Activated B cell treated with CpG ODN at 0.5 μM for 24 hours (primary cell): ENCODE results near the gene ABHD16A. TPM values are rescaled to one million over a fixed set of nuclear protein-coding genes. Genes with fewer than 3 reads are reported as not detected.

Experiments used
- ATAC-seq: fragments of 200-7000 bp; cut with Tn5 transposase; one replicate; pipeline ENCODE4 v1.10.0; 2021; ENCODE audit warnings: low read depth, mild to moderate bottlenecking, moderate library complexity
- CTCF ChIA-PET: fragments of 350-600 bp; sonication (Branson Sonifier 250); formaldehyde crosslinking; loops from one replicate; lab custom pipeline; 2021; ENCODE audit warnings: antibody characterized with exemption; lab: Charles Lee
- POLR2A ChIA-PET: fragments of 350-600 bp; sonication (Branson Sonifier 250); formaldehyde crosslinking; loops from one replicate; lab custom pipeline; 2021; ENCODE audit warnings: antibody characterized with exemption; lab: Charles Lee
- DNase-seq: peaks from one replicate; pipeline ENCODE4 v3.0.0; 2022
- H3K27ac Mint-ChIP-seq: one replicate; pipeline ENCODE4 v1.8.0; 2020; ENCODE audit warnings: mixed read lengths
- H3K27me3 Mint-ChIP-seq: one replicate; pipeline ENCODE4 v1.8.0; 2021; ENCODE audit warnings: mixed read lengths
- H3K36me3 Mint-ChIP-seq: one replicate; pipeline ENCODE4 v1.8.0; 2021; ENCODE audit warnings: low read depth, mixed read lengths
- H3K4me1 Mint-ChIP-seq: one replicate; pipeline ENCODE4 v1.8.0; 2021; ENCODE audit warnings: mixed read lengths
- H3K4me3 Mint-ChIP-seq: one replicate; pipeline ENCODE4 v1.8.0; 2020; ENCODE audit warnings: mild to moderate bottlenecking, mixed read lengths
- H3K9me3 Mint-ChIP-seq: one replicate; pipeline ENCODE4 v1.8.0; 2020; ENCODE audit warnings: mixed read lengths
- CTCF ChIP-seq: fragments of 200-600 bp; IDR thresholded peaks from one replicate; pipeline ENCODE4 v1.8.0; 2022; ENCODE audit warnings: antibody characterized with exemption, mild to moderate bottlenecking
- intact Hi-C: fragments of 100-400 bp; cut with micrococcal nuclease; formaldehyde crosslinking; loops from one replicate; pipeline ENCODE4 v1.15.1; 2024
- total RNA-seq: library from RNA; stranded (reverse); gene quantifications from 2 replicates; pipeline ENCODE4 v1.2.3, GENCODE V29; 2022

Gene ABHD16A
- total RNA-seq, 1 donor from 2014 or later = 59.1 TPM

- no peak for DNase-seq
- TF ChIP-seq CTCF = no peak
- intact Hi-C loops = no loop called here
- Mint-ChIP-seq H3K9me3 (no peaks in the 10 kb centered on the region), H3K4me1 (peaks cover 19% of the 10 kb centered on the region), H3K27me3 (no peaks in the 10 kb centered on the region), H3K36me3 (peaks cover 71% of the 10 kb centered on the region), H3K4me3 (no peak overlapping the region), H3K27ac (no peak overlapping the region)
- no peak for ATAC-seq
- POLR2A ChIA-PET = interaction anchor here (0.6 kb wide), 1 partner anchor 15 kb away, joined by 6 read pairs; no protein-coding TSS in a partner anchor
- CTCF ChIA-PET = no interaction called here
Measured at GRCh38 chr6:31687860-31688693, 15.0 kb downstream of the ABHD16A start.

DNA sequence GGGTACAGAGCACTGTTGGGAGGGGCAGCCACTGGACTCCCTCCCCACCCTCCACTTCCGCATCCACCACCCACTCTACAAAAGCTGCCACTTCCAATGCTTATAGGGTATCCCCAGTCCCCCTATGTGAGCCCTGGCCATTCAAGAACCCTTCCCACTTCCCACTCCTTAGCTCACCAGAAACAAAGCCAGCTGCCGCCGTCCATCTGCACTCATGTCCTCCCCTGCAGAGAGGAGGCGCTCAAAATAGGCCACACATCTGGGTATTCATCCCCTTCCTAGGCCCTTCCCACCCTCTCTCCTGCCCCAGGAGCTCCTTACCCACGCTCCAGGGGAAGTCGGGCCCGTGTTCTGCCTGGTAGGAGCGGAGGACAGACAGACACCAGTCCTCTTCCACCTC is 15.8 kb downstream of the ABHD16A start:
- no peaks in the 10 kb centered on the region for H3K27me3 Mint-ChIP-seq
- no peak for ATAC-seq
- CTCF ChIA-PET = no interaction called here
- peaks cover 65% of the 10 kb centered on the region for H3K36me3 Mint-ChIP-seq
- POLR2A ChIA-PET = interaction anchor here (0.6 to 1.1 kb wide), 3 partner anchors 14 to 143 kb away, joined by 3 to 12 read pairs (median 6); no protein-coding TSS in a partner anchor
- no peak for DNase-seq
- H3K9me3 Mint-ChIP-seq = no peaks in the 10 kb centered on the region
- H3K27ac Mint-ChIP-seq = no peak overlapping the region
- peaks cover 20% of the 10 kb centered on the region for H3K4me1 Mint-ChIP-seq
- no peak overlapping the region for H3K4me3 Mint-ChIP-seq
- intact Hi-C loops = no loop called here
- no peak for TF ChIP-seq CTCF

DNA sequence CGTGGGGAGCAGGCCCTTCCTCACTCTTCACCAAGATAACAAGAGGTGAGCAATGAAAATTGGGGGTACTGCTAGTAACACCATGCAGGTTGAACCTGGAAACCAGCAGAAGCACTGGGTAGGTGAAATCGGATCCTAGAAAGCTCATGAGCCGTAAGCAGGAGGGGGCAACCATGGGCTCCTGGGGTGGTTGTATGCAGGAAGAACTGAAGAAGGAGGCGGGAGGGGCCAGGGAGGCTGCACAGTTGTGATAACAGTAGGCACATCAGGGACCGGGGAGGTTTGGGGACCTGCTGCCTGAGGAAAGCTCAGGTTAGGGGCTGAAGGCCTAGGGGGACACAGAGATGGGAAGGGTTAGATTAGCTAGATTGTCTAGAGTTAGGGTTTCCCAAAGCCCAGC is 16.6 kb downstream of the ABHD16A start:
- no peak for ATAC-seq
- Mint-ChIP-seq H3K27me3 (no peaks in the 10 kb centered on the region), H3K27ac (peak overlapping the region; percentile 21), H3K9me3 (no peaks in the 10 kb centered on the region), H3K4me1 (peaks cover 29% of the 10 kb centered on the region), H3K4me3 (no peak overlapping the region), H3K36me3 (peaks cover 62% of the 10 kb centered on the region)
- no peak for DNase-seq
- POLR2A ChIA-PET = interaction anchor here (0.5 to 1.1 kb wide), 2 partner anchors 46 to 54 kb away, joined by 3 read pairs; no protein-coding TSS in a partner anchor
- intact Hi-C loops = no loop called here
- TF ChIP-seq CTCF = no peak
- CTCF ChIA-PET = no interaction called here

GRCh38 chr6:31683591-31683990 is 19.5 kb downstream of the ABHD16A start:
- DNase-seq = no peak
- no peak for TF ChIP-seq CTCF
- no peaks in the 10 kb centered on the region for H3K9me3 Mint-ChIP-seq
- H3K27ac Mint-ChIP-seq = no peak overlapping the region
- H3K4me3 Mint-ChIP-seq = no peak overlapping the region
- ChIA-PET POLR2A (no interaction called here), CTCF (interaction anchor here (1.0 kb wide), 1 partner anchor 132 kb away, joined by 3 read pairs; the partner anchor contains the start of genes HSPA1A and HSPA1L)
- H3K36me3 Mint-ChIP-seq = peaks cover 34% of the 10 kb centered on the region
- H3K4me1 Mint-ChIP-seq = peaks cover 30% of the 10 kb centered on the region
- H3K27me3 Mint-ChIP-seq = no peaks in the 10 kb centered on the region
- intact Hi-C loops = loop anchor here (5.0 kb wide), 1 partner anchor 269 kb away; no protein-coding TSS in a partner anchor
- ATAC-seq = no peak

- no peaks in the 10 kb centered on the region for H3K27me3 Mint-ChIP-seq
- peak; percentile 45 for DNase-seq
- intact Hi-C loops = loop anchor here (2.0 to 5.0 kb wide), 4 partner anchors 22 to 271 kb away; partner anchors contain the start of gene ABHD16A
- no peak for TF ChIP-seq CTCF
- peaks cover 11% of the 10 kb centered on the region for H3K36me3 Mint-ChIP-seq
- no peaks in the 10 kb centered on the region for H3K9me3 Mint-ChIP-seq
- peak; percentile 55 for ATAC-seq
- H3K4me1 Mint-ChIP-seq = peaks cover 39% of the 10 kb centered on the region
- H3K4me3 Mint-ChIP-seq = peak overlapping the region; percentile 84
- H3K27ac Mint-ChIP-seq = peak overlapping the region; percentile 24
- ChIA-PET CTCF (interaction anchor here (0.8 to 3.6 kb wide), 7 partner anchors 46 to 271 kb away, joined by 3 to 22 read pairs (median 7); partner anchors contain the start of gene HSPA1B), POLR2A (interaction anchor here (0.7 to 2.3 kb wide), 14 partner anchors 17 to 187 kb away, joined by 3 to 23 read pairs (median 4); partner anchors contain the start of genes ABHD16A, BAG6, C6orf47 and CLIC1)
Measured at GRCh38 chr6:31681135-31681671, 21.9 kb downstream of the ABHD16A start.
